ENCODE data around the gene SCN3A.

Gene SCN3A

DNA sequence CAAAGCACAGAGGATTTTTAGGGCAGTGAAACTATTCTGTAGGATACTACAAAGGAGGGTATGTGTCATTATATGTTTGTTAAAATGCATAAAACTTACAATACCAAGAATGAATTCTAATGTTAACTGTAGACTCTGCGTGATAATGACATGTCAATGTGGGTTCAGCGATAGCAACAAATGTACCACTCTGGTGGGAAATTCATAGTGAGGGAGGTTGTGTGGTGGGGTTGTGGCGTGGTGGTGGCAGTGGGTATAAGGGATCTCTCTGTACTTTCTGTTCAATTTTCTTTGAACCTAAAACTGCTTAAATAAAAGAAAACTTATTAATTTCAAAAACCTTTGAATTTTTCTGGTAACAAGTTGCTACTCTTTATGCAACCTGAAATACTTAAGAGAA, 149.2 kb downstream of the SCN3A start:
- DNase-seq, result no peak

DNA sequence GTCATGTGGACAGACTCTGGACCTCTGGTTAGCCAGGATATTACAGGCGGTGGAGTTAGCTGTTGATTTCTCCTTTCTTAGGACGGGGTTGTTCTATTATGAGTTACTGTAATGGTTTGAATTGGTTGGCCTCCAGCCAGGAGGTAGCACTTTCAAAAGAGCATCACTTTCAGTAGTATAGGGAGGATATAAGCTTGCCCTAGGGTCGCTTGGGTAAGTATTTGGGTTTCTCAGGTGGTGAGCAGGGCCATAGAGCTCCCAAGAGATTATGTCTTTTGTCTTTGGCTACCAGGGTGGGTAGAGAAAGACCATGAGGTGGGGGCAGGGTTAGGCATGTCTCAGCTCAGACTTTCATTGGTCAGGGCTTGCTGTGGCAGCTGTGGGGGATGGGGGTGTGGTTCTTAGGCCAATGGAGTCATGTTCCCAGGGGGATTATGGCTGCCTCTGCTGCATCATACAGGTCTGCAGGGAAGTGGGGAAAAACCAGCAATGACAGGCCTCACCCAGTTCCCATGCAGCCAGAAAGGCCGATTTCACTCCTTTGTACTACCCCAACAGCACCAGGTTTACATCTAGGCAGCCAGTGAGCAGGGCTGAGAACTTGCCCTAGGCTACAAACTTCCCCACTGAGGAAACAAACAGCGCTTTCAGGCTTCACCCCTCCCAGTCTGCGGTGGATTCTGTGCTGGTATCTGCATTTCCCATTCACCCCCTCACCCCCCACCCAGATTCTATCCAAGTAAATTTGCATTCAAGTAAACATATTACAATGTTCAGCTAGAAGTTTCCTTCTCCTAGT, 159.1 kb downstream of the SCN3A start:
- no peak for DNase-seq
